HG03095 (cell line): ENCODE results near the gene KBTBD2.
A peak's percentile ranks its signal among the peaks of the same experiment; 100 is the strongest.
"Not testable (repeated sequence)": the region's sequence is repeated elsewhere in the genome, so short reads cannot be mapped to it uniquely, and the experiment has no call there.

Experiments used
- ATAC-seq: cut with Tn5 transposase; IDR thresholded peaks from one replicate; pipeline ENCODE4 v1.9.1; 2021; ENCODE audit warnings: moderate library complexity; ENCODE audit not compliant: unreplicated experiment

KBTBD2 gene

DNA sequence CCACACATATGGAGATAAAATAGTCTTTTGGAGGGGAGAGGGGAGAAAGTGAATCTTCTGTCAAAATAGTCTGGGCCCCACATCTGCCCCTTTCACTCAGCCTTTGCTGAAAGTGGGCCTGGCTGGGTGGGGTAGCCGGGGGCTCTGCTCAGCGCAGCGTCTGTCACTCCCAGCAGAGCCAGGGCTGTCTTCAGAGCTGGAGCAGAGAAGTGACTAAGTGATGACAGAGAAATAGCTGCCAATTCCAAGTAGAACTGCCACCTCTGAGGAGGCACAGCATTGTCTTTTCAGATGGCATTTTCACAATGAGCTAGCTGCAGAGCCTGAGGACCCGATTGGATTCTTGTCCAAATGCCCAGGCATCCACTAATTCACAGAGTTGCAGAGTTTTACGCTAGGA, 34.5 kb downstream of the KBTBD2 start:
- ATAC-seq, result not testable (repeated sequence)

DNA sequence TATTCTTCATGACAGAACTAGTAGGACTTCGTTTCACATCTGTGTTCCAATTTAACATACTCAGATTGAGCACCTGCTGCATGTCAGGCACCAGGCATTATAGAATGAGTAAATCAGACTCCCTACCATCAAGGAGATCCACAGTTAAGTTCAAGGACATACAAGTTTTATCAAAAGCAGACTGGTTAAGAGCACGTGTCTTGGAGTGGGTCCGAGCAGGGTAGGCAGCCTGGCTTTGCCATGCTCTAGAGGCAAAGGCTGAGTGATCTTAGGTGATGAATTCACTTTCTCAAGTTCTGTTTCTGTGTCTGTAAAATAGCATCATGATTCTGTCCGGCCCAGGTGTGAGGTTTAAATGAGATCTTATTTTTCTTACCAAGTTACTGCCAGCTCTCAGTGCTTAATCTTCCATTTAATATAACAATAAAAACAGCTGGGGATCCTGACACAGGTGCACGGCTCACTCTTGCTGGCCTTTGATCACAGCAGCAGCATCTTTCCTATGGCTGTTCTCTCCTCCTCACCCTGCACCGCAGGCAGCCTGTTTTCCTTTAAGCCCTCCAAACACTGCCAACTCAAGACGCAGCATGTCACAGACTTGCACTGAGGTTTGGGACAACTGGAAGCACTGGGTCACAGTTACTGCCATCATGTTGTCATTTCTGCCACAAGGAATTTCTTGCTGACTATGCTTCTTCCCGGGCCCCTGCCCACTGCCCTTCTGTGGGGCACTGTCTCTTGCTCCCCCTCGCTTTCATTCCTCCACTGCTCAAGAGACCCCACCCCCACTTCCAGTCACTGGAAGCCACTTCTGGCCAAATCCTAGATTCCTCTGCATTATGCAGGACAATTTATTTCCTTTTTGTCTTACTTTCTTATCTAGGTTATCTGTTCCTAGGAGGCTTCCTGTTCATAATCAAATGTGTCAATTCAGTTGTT, 35.5 kb downstream of the KBTBD2 start:
- ATAC-seq, result not testable (repeated sequence)

GRCh38 chr7:32850654-32851053, 40.9 kb downstream of the KBTBD2 start:
- ATAC-seq, result not testable (repeated sequence)

GRCh38 chr7:32848655-32849054, 42.9 kb downstream of the KBTBD2 start:
- ATAC-seq, result not testable (repeated sequence)

DNA sequence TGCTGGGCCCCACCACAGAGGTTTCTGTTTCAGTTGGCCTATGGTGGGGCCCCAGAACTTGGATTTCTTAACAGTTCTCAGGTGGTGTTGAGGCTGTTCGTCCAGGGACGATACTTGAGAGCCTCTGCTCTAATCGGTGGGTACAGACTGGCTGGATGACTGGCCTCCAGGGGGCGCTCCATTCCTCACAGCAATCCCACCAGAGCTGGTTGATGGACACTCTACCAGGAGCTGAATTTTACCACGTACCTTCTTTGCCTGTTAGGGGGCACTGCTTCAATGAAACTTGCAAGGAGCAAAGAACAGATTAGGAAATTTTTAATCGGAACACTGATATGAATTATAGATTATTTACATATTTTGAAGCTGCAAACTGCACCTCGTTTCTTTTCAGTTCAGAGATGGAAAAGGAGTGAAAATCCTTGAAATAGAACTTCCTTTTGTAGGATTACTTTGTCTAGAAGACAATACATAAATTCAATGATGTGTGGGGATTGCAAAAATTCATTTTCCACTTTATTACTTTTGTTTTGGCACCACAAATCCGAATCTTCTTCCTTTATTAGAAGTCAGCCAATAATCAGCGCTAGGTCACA, 44.8 kb downstream of the KBTBD2 start:
- ATAC-seq, result peak; percentile 100

- not testable (repeated sequence) for ATAC-seq
These were observed 46.8 kb downstream of the KBTBD2 start for GRCh38 chr7:32844748-32845147.

DNA sequence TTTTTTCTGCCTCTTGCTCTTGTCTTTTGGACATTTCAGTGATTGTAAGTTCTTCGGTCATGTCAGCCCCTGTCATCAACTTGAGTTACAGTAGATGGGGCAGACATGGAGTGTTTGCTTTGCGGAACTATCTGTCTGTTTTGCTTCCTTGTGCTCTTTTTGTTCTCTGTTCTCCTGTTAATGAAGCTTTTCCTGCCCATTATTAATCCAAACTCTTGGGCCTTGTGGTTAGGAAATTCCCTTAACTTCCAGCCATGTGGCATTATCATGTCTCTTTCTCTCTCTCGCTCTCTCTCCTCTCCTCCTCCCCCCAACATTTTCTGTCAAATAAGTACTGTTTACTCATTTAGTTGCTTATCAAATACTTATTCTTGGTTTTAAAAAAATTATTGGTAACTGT, 47.8 kb downstream of the KBTBD2 start:
- ATAC-seq, result not testable (repeated sequence)

DNA sequence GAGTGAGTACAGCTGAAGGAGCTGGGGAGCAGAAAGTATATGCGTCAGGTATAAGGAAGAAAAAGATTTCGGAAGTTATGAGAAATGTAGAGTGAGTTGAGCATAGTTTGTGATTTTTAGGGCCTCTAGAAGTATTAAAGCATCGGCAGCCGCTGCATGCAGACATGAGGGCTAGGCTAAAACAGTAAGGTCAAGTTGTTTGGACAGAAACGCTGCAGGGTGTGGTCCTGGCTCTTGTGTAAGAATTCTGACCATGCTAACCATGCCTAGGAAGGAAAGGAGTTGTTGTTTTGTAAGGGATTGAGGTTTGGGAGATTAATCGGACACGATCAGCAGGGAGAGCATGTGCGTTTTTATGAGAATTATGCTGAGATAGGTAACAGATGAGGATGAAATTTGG, 51.7 kb downstream of the KBTBD2 start:
- ATAC-seq, result not testable (repeated sequence)

DNA sequence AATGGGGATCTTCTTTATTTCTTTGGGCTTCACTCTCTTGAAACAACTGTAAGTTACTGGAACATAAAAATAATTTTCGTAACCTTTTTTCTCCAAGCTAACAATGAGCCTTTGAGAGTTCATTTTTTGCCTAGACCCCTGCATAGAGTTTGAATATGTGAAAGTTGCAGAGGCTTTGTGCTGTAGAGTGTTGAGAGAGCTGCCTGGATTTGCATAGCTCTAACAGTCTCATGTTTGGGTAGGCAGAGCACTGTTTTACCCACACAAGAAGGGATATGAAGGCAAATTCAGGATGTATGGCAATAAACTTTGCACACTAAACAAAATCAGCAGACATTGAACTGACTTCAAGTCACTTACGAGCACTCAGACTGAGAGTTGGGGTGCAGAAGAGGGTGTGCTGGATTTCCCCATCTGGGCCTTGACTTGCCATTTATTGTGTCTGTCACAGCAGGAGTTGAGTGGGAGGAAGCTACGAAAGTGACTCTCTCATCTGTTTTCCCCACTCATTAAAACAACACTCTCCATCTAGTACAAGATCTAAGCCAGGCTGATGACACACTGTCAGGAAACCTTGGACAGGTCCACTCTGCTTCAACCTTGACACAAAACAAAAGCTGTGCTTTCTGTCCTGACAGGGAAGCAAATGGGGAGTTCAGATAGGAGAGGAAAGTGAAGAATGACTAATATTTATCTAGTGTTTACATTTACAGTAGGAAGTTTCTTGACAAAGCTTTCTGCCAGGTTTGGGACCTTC, 62.4 kb downstream of the KBTBD2 start:
- ATAC-seq, result peak; percentile 59
